ENCODE data around the gene SH3PXD2A. TPM values are rescaled to one million over a fixed set of nuclear protein-coding genes. Genes with fewer than 3 reads are reported as not detected.

SH3PXD2A gene
- total and polyA plus RNA-seq, 9 of the 15 experiments (the other 6 are each of a cell fraction or from before 2014, with no cell fraction given), result 0.41 to 9.3 (median 2.5) TPM

DNA sequence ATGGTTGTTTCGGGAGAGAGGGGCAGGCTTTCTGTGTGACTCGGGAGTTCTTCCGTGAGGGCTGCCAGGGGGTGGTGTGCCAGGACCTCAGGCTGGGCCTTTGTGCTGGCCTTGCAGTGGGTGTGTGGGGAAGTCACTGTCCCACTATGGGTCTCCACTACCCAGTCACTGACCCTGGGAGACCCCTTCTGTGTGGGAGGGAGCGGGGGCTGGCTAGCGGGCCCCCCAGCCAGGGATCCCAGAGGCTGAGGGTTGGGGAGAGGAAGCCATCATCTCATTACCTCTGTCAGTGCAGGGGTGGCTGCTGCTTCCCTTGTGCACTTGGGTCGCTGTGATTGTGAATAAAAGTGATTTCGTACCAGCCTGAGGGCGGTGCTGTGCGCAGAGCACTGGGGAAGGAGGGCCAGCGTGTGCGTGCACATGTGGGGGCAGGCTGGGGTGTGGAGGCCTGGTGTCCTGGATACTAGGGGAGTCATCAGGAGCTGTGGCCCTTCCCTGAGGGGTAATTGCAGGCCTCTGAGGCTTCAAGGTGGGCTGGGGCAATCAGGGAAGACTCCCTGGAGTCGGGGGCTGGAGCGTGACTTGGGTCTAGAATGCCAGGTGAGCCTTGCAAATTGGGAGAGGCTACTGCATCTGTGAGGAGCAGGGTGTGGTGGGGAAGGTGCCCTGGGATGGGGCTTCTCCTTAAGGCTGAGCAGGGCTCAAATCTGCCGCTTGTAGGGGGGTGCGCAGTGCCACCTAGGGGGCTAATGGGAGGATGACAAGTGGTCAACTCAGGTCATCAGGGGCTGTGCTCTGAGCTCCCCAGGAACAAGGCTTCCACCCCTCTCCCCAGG is 263.0 kb downstream of the SH3PXD2A start (continued):
- TF ChIP-seq, protein P1, sequence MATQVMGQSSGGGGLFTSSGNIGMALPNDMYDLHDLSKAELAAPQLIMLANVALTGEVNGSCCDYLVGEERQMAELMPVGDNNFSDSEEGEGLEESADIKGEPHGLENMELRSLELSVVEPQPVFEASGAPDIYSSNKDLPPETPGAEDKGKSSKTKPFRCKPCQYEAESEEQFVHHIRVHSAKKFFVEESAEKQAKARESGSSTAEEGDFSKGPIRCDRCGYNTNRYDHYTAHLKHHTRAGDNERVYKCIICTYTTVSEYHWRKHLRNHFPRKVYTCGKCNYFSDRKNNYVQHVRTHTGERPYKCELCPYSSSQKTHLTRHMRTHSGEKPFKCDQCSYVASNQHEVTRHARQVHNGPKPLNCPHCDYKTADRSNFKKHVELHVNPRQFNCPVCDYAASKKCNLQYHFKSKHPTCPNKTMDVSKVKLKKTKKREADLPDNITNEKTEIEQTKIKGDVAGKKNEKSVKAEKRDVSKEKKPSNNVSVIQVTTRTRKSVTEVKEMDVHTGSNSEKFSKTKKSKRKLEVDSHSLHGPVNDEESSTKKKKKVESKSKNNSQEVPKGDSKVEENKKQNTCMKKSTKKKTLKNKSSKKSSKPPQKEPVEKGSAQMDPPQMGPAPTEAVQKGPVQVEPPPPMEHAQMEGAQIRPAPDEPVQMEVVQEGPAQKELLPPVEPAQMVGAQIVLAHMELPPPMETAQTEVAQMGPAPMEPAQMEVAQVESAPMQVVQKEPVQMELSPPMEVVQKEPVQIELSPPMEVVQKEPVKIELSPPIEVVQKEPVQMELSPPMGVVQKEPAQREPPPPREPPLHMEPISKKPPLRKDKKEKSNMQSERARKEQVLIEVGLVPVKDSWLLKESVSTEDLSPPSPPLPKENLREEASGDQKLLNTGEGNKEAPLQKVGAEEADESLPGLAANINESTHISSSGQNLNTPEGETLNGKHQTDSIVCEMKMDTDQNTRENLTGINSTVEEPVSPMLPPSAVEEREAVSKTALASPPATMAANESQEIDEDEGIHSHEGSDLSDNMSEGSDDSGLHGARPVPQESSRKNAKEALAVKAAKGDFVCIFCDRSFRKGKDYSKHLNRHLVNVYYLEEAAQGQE (IDR thresholded peaks at IDR 0.05; ENCODE audit: borderline replicate concordance), result peak; percentile 28; the same call in 1 of the 2 replicates
- TF ChIP-seq, protein P1 (CRISPR knock-in tag; IDR thresholded peaks at IDR 0.05; ENCODE audit: low read depth), result no peak
- TF ChIP-seq, protein P2, sequence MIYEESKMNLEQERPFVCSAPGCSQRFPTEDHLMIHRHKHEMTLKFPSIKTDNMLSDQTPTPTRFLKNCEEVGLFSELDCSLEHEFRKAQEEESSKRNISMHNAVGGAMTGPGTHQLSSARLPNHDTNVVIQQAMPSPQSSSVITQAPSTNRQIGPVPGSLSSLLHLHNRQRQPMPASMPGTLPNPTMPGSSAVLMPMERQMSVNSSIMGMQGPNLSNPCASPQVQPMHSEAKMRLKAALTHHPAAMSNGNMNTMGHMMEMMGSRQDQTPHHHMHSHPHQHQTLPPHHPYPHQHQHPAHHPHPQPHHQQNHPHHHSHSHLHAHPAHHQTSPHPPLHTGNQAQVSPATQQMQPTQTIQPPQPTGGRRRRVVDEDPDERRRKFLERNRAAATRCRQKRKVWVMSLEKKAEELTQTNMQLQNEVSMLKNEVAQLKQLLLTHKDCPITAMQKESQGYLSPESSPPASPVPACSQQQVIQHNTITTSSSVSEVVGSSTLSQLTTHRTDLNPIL (CRISPR knock-in tag; IDR thresholded peaks at IDR 0.05), result no peak
- TF ChIP-seq IFI16 (CRISPR knock-in tag; IDR thresholded peaks at IDR 0.05), result no peak
- TF ChIP-seq TFAM (CRISPR knock-in tag; conservative IDR thresholded peaks at IDR 0.05), result no peak
- TF ChIP-seq, protein P3, sequence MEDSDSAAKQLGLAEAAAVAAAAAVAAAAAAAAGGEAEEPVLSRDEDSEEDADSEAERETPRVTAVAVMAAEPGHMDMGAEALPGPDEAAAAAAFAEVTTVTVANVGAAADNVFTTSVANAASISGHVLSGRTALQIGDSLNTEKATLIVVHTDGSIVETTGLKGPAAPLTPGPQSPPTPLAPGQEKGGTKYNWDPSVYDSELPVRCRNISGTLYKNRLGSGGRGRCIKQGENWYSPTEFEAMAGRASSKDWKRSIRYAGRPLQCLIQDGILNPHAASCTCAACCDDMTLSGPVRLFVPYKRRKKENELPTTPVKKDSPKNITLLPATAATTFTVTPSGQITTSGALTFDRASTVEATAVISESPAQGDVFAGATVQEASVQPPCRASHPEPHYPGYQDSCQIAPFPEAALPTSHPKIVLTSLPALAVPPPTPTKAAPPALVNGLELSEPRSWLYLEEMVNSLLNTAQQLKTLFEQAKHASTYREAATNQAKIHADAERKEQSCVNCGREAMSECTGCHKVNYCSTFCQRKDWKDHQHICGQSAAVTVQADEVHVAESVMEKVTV (CRISPR knock-in tag; IDR thresholded peaks at IDR 0.05), result 0 out of 2 replicates have a peak, but pooled peaks have one; percentile 15
- TF ChIP-seq RCOR1 (IDR thresholded peaks at IDR 0.05; ENCODE audit: borderline replicate concordance in 1 of 2, low read depth in 2 of 2, low read length in 2 of 2), result peak in 1 of 2 experiments; percentile 29; a peak in 1 of 4 replicates

All from K562 (cell line).